ENCODE results near the gene FAM236A. TPM values are rescaled to one million over a fixed set of nuclear protein-coding genes. Genes with fewer than 3 reads are reported as not detected.

Gene FAM236A
- total RNA-seq, 2 donors from 2014 or later: not detected

Other genes with a start within 250 kb of the FAM236A start
- gene PHKA1, start 223.9 kb upstream of the FAM236A start, total RNA-seq: 1 to 10 TPM in 1 of 2 donors, under 1 TPM in 1; 0.50 to 2.7 TPM
- gene DMRTC1B, start 161.3 kb upstream of the FAM236A start, total RNA-seq: not detected
- gene FAM236B, start 155.5 kb upstream of the FAM236A start, total RNA-seq: not detected
- not detected for gene FAM236D, start 130.0 kb upstream of the FAM236A start, total RNA-seq
- gene FAM236C, start 25.6 kb upstream of the FAM236A start, total RNA-seq: not detected
- not detected for gene DMRTC1, start 5.6 kb downstream of the FAM236A start, total RNA-seq
- gene PABPC1L2B, start 64.7 kb downstream of the FAM236A start, total RNA-seq: not detected
- gene PABPC1L2A, start 141.3 kb downstream of the FAM236A start, total RNA-seq: not detected